T-helper 17 cell (primary cell): Measurements from ENCODE around the gene BMP4. TPM values are rescaled to one million over a fixed set of nuclear protein-coding genes. Genes with fewer than 3 reads are reported as not detected.

Experiments
- ATAC-seq: fragments of 150-1000 bp; cut with Tn5 transposase; 2 replicates; pipeline ENCODE4 v1.10.0; 2021; ENCODE audit warnings: mild to moderate bottlenecking, moderate library complexity
- DNase-seq, 3 donors: peaks; one replicate each; pipeline versions ENCODE4 v3.0.0 to v3.0.0-alpha.2; 2020 to 2021
- H3K9me3 ChIP-seq: one replicate; pipeline ENCODE4 v1.7.0; 2013; ENCODE audit warnings: low read length, mild to moderate bottlenecking; ENCODE audit not compliant: control insufficient read depth, poor library complexity, severe bottlenecking
- H3K27ac Mint-ChIP-seq: one replicate; pipeline ENCODE4 v1.8.0; 2022; ENCODE audit warnings: mild to moderate bottlenecking, moderate library complexity, mixed read lengths
- H3K27me3 Mint-ChIP-seq: one replicate; pipeline ENCODE4 v1.8.0; 2022; ENCODE audit warnings: mixed read lengths
- H3K36me3 Mint-ChIP-seq: one replicate; pipeline ENCODE4 v1.8.0; 2022; ENCODE audit warnings: low read depth, mixed read lengths
- H3K4me1 Mint-ChIP-seq: one replicate; pipeline ENCODE4 v1.8.0; 2022; ENCODE audit warnings: mild to moderate bottlenecking, mixed read lengths
- H3K4me3 Mint-ChIP-seq: one replicate; pipeline ENCODE4 v1.8.0; 2022; ENCODE audit warnings: mild to moderate bottlenecking, moderate library complexity, mixed read lengths
- total RNA-seq, 4 donors: library from RNA in 2 of 4; stranded (reverse) in 2 of 4; gene quantifications; one replicate each; pipeline ENCODE4 v1.2.3 and lab custom pipeline; 2022 to 2026

BMP4 gene
- total RNA-seq, 2 donors from 2014 or later = not detected

GRCh38 chr14:53924753-53925152 lies 31.9 kb downstream of the BMP4 start:
- no peak for ATAC-seq
- H3K9me3 ChIP-seq = no peaks in the 10 kb centered on the region
- Mint-ChIP-seq H3K4me1 (peaks cover 2% of the 10 kb centered on the region), H3K27me3 (peaks cover 48% of the 10 kb centered on the region), H3K4me3 (no peak overlapping the region), H3K27ac (no peak overlapping the region), H3K36me3 (peaks cover 4% of the 10 kb centered on the region)
- no peak for DNase-seq

- H3K36me3 Mint-ChIP-seq = peaks cover 2% of the 10 kb centered on the region
- DNase-seq (no peak), ATAC-seq (no peak)
- H3K27ac Mint-ChIP-seq = no peak overlapping the region
- peaks cover 45% of the 10 kb centered on the region for H3K27me3 Mint-ChIP-seq
- H3K4me1 Mint-ChIP-seq = peaks cover 2% of the 10 kb centered on the region
- no peak overlapping the region for H3K4me3 Mint-ChIP-seq
- H3K9me3 ChIP-seq = no peaks in the 10 kb centered on the region
Measured at GRCh38 chr14:53921027-53921426, 35.6 kb downstream of the BMP4 start.

- no peak overlapping the region for H3K27ac Mint-ChIP-seq
- no peaks in the 10 kb centered on the region for H3K4me1 Mint-ChIP-seq
- ATAC-seq (no peak), DNase-seq (no peak)
- no peaks in the 10 kb centered on the region for H3K9me3 ChIP-seq
- H3K4me3 Mint-ChIP-seq = no peak overlapping the region
- H3K36me3 Mint-ChIP-seq = no peaks in the 10 kb centered on the region
- H3K27me3 Mint-ChIP-seq = peaks cover 15% of the 10 kb centered on the region
Measured at GRCh38 chr14:53916239-53916638, 40.4 kb downstream of the BMP4 start.

GRCh38 chr14:53915364-53916014 lies 41.1 kb downstream of the BMP4 start:
- DNase-seq (no peak), ATAC-seq (no peak)
- H3K4me1 Mint-ChIP-seq = no peaks in the 10 kb centered on the region
- no peaks in the 10 kb centered on the region for H3K36me3 Mint-ChIP-seq
- no peak overlapping the region for H3K27ac Mint-ChIP-seq
- peaks cover 13% of the 10 kb centered on the region for H3K27me3 Mint-ChIP-seq
- H3K9me3 ChIP-seq = no peaks in the 10 kb centered on the region
- H3K4me3 Mint-ChIP-seq = no peak overlapping the region

- no peaks in the 10 kb centered on the region for H3K9me3 ChIP-seq
- DNase-seq (no peak), ATAC-seq (no peak)
- H3K27ac Mint-ChIP-seq = no peak overlapping the region
- no peak overlapping the region for H3K4me3 Mint-ChIP-seq
- no peaks in the 10 kb centered on the region for H3K4me1 Mint-ChIP-seq
- H3K27me3 Mint-ChIP-seq = no peaks in the 10 kb centered on the region
- no peaks in the 10 kb centered on the region for H3K36me3 Mint-ChIP-seq
Measured at GRCh38 chr14:53912021-53912420, 44.6 kb downstream of the BMP4 start.

GRCh38 chr14:53908416-53908815 lies 48.2 kb downstream of the BMP4 start:
- no peaks in the 10 kb centered on the region for H3K9me3 ChIP-seq
- no peaks in the 10 kb centered on the region for H3K27me3 Mint-ChIP-seq
- H3K27ac Mint-ChIP-seq = no peak overlapping the region
- H3K4me3 Mint-ChIP-seq = no peak overlapping the region
- H3K36me3 Mint-ChIP-seq = no peaks in the 10 kb centered on the region
- ATAC-seq = no peak
- no peak for DNase-seq
- H3K4me1 Mint-ChIP-seq = no peaks in the 10 kb centered on the region

GRCh38 chr14:53902307-53902706 lies 54.3 kb downstream of the BMP4 start:
- H3K4me3 Mint-ChIP-seq = no peak overlapping the region
- no peaks in the 10 kb centered on the region for H3K36me3 Mint-ChIP-seq

GRCh38 chr14:53900499-53900898 lies 56.1 kb downstream of the BMP4 start:
- no peaks in the 10 kb centered on the region for H3K9me3 ChIP-seq
- Mint-ChIP-seq H3K36me3 (no peaks in the 10 kb centered on the region), H3K4me1 (no peaks in the 10 kb centered on the region), H3K27ac (no peak overlapping the region), H3K4me3 (no peak overlapping the region), H3K27me3 (peaks cover 16% of the 10 kb centered on the region)
- no peak for DNase-seq
- no peak for ATAC-seq

More at GRCh38 chr14:53902307-53902706, 54.3 kb downstream of the BMP4 start:
- peaks cover 8% of the 10 kb centered on the region for H3K27me3 Mint-ChIP-seq
- H3K27ac Mint-ChIP-seq = no peak overlapping the region
- no peaks in the 10 kb centered on the region for H3K4me1 Mint-ChIP-seq
- ATAC-seq (no peak), DNase-seq (no peak)
- H3K9me3 ChIP-seq = no peaks in the 10 kb centered on the region
